Keratinocyte (primary cell): ENCODE measurements around the gene SLIRP. TPM values are rescaled to one million over a fixed set of nuclear protein-coding genes. Genes with fewer than 3 reads are reported as not detected.

Experiments
- DNase-seq: peaks from one replicate; pipeline ENCODE4 v3.0.0-alpha.2; 2011; ENCODE audit warnings: low read depth, missing footprints, low spot score
- FAIRE-seq: peaks from 2 replicates; lab custom pipeline; 2011; peaks lifted over from hg19 to GRCh38; lab: Jason Lieb, UNC
- H2AFZ ChIP-seq: 2 replicates; pipeline ENCODE4 v1.6.0; 2012; ENCODE audit warnings: low read length, control low read depth, inconsistent platforms; ENCODE audit not compliant: control insufficient read depth
- H3K27ac ChIP-seq: 2 replicates; pipeline ENCODE4 v1.5.1; 2011; ENCODE audit warnings: low read length; ENCODE audit not compliant: control insufficient read depth, insufficient read depth
- H3K27me3 ChIP-seq: 3 replicates; pipeline ENCODE4 v1.6.0; 2011; ENCODE audit warnings: low read length; ENCODE audit not compliant: control insufficient read depth, insufficient read depth; ENCODE audit errors: extremely low read depth
- H3K36me3 ChIP-seq, 2 experiments: 2 replicates in 1 of 2; 3 replicates in 1 of 2; pipeline ENCODE4 v1.5.1; 2011; ENCODE audit warnings: low read length in 2 of 2, mild to moderate bottlenecking in 1 of 2; ENCODE audit not compliant: control insufficient read depth in 2 of 2, insufficient read depth in 2 of 2; ENCODE audit errors: extremely low read depth in 1 of 2
- H3K4me1 ChIP-seq: 3 replicates; pipeline ENCODE4 v1.5.1; 2011; ENCODE audit warnings: low read length; ENCODE audit not compliant: control insufficient read depth, insufficient read depth; ENCODE audit errors: extremely low read depth
- H3K4me2 ChIP-seq: 3 replicates; pipeline ENCODE4 v1.6.0; 2011; ENCODE audit warnings: low read depth, low read length; ENCODE audit not compliant: control insufficient read depth, insufficient read depth; ENCODE audit errors: extremely low read depth
- H3K4me3 ChIP-seq, 3 experiments: fragments of 200-600 bp in 1 of 3; sonication (generic) in 1 of 3; 2 replicates in 2 of 3; 3 replicates in 1 of 3; pipeline ENCODE4 v1.5.1; 2011 to 2016; ENCODE audit warnings: low read length in 3 of 3, mild to moderate bottlenecking in 3 of 3, control low read depth in 2 of 3, inconsistent platforms in 1 of 3, low read depth in 1 of 3, mixed read lengths in 1 of 3, mixed run types in 1 of 3, moderate library complexity in 1 of 3; ENCODE audit not compliant: control insufficient read depth in 2 of 3, insufficient read depth in 2 of 3; ENCODE audit errors: extremely low read depth in 1 of 3
- H3K79me2 ChIP-seq: 2 replicates; pipeline ENCODE4 v1.6.0; 2012; ENCODE audit warnings: low read length; ENCODE audit not compliant: control insufficient read depth, insufficient read depth
- H3K9ac ChIP-seq: 3 replicates; pipeline ENCODE4 v1.6.0; 2011; ENCODE audit warnings: low read length; ENCODE audit not compliant: control insufficient read depth, insufficient read depth; ENCODE audit errors: extremely low read depth
- H3K9me1 ChIP-seq: 3 replicates; pipeline ENCODE4 v1.6.0; 2011; ENCODE audit warnings: low read length; ENCODE audit not compliant: control insufficient read depth, insufficient read depth; ENCODE audit errors: extremely low read depth
- H3K9me3 ChIP-seq: 2 replicates; pipeline ENCODE4 v1.5.1; 2012; ENCODE audit warnings: low read depth, low read length; ENCODE audit not compliant: control insufficient read depth
- H4K20me1 ChIP-seq: 3 replicates; pipeline ENCODE4 v1.6.0; 2011; ENCODE audit warnings: low read length; ENCODE audit not compliant: control insufficient read depth, insufficient read depth; ENCODE audit errors: extremely low read depth
- EZH2 ChIP-seq: IDR thresholded peaks from one replicate; pipeline ENCODE4 v1.6.1; 2012; ENCODE audit warnings: inconsistent platforms, mild to moderate bottlenecking, low read length, moderate library complexity
- dilution Hi-C: fragments of 300-500 bp; cut with MboI; formaldehyde crosslinking; loops from one replicate; pipeline ENCODE4 v1.7.0; 2020; ENCODE audit warnings: low sequenced_read_pairs; ENCODE audit not compliant: extremely low pct_ligation_motif_present
- polyA plus RNA-seq, 5 experiments: library from polyadenylated mRNA; depleted of rRNA in 3 of 5; stranded (reverse) in 3 of 5; stranded (forward) in 1 of 5; unstranded in 1 of 5; fragments of >200 nt; gene quantifications; 1 replicate in 1 of 5; 2 replicates in 3 of 5; 3 replicates in 1 of 5; pipeline versions ENCODE4 v1.2.1 to v1.2.3, GENCODE V29; 2011 to 2012; ENCODE audit warnings: missing spikeins in 2 of 5, low read depth in 1 of 5, low replicate concordance in 1 of 5
- TF ChIP-seq, protein P1 (sequence below), 3 experiments: IDR thresholded peaks in 1 of 3; conservative IDR thresholded peaks in 1 of 3; optimal IDR thresholded peaks in 1 of 3; 2 replicates in 2 of 3; 3 replicates in 1 of 3; pipeline versions ENCODE3 to v1.5.1; 2011; ENCODE audit warnings: low read length in 3 of 3, mild to moderate bottlenecking in 3 of 3, moderate library complexity in 2 of 3, control low read depth in 1 of 3, inconsistent platforms in 1 of 3; ENCODE audit not compliant: insufficient read depth in 2 of 3; ENCODE audit errors: extremely low read depth in 1 of 3

The SLIRP gene
- polyA plus RNA-seq, 1 donor (not counting 4 experiments of a cell fraction or from before 2014, with no cell fraction given), result 361 TPM

GRCh38 chr14:77709412-77709811 lies 1.5 kb downstream of the SLIRP start:
- Histone ChIP-seq H3K9me3 (no peaks in the 10 kb centered on the region), H2AFZ (no peak overlapping the region), H3K36me3 (peaks cover 7 to 13% of the 10 kb centered on the region in 2 experiments), H3K79me2 (peaks cover 91% of the 10 kb centered on the region), H3K4me1 (peaks cover 16% of the 10 kb centered on the region), H3K4me3 (peak overlapping the region; percentile 79 to 99 (median 85)), H4K20me1 (no peaks in the 10 kb centered on the region), H3K4me2 (peak overlapping the region; percentile 88), H3K27me3 (no peaks in the 10 kb centered on the region), H3K9me1 (no peaks in the 10 kb centered on the region), H3K27ac (peak overlapping the region; percentile 81), H3K9ac (peak overlapping the region; percentile 91)
- no peak for TF ChIP-seq EZH2
- TF ChIP-seq, protein P1, sequence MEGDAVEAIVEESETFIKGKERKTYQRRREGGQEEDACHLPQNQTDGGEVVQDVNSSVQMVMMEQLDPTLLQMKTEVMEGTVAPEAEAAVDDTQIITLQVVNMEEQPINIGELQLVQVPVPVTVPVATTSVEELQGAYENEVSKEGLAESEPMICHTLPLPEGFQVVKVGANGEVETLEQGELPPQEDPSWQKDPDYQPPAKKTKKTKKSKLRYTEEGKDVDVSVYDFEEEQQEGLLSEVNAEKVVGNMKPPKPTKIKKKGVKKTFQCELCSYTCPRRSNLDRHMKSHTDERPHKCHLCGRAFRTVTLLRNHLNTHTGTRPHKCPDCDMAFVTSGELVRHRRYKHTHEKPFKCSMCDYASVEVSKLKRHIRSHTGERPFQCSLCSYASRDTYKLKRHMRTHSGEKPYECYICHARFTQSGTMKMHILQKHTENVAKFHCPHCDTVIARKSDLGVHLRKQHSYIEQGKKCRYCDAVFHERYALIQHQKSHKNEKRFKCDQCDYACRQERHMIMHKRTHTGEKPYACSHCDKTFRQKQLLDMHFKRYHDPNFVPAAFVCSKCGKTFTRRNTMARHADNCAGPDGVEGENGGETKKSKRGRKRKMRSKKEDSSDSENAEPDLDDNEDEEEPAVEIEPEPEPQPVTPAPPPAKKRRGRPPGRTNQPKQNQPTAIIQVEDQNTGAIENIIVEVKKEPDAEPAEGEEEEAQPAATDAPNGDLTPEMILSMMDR (optimal IDR thresholded peaks at IDR 0.05 in 1 of 3, IDR thresholded peaks at IDR 0.05 in 1 of 3, conservative IDR thresholded peaks at IDR 0.05 in 1 of 3; ENCODE audit: extremely low read depth in 1 of 3, insufficient read depth in 2 of 3, low read length in 3 of 3), result no peak
- dilution Hi-C loops, result no loop called here
- no peak for FAIRE-seq
- no peak for DNase-seq

DNA sequence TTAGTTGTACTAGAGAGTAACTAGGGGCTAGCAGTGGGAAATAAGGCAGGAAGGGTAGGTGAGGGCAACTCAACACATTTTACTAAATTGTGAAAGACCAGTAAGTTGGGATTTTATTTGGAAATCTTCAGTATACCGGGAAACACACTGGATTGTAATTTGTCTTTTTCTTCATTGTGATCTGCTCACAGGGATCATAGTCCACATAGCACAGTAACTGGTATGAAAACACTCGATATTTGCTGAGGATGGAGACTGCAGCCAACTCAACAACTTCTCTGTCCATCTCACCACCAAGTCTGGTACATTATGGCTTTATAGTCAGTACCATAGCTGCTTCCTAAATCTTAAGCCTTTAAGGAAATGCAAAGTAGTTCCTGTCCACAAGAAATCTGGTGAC lies 2.5 kb downstream of the SLIRP start:
- Histone ChIP-seq H3K27ac (no peak overlapping the region), H3K79me2 (peaks cover 92% of the 10 kb centered on the region), H3K9me3 (no peaks in the 10 kb centered on the region), H2AFZ (no peak overlapping the region), H3K4me2 (peak overlapping the region; percentile 88), H3K9me1 (no peaks in the 10 kb centered on the region), H3K4me1 (peaks cover 16% of the 10 kb centered on the region), H3K36me3 (peaks cover 8 to 12% of the 10 kb centered on the region in 2 experiments), H3K27me3 (no peaks in the 10 kb centered on the region), H4K20me1 (no peaks in the 10 kb centered on the region), H3K4me3 (no peak overlapping the region), H3K9ac (no peak overlapping the region)
- FAIRE-seq, result no peak
- dilution Hi-C loops, result no loop called here
- no peak for DNase-seq
- no peak for TF ChIP-seq EZH2
- TF ChIP-seq, protein P1 (optimal IDR thresholded peaks at IDR 0.05 in 1 of 3, IDR thresholded peaks at IDR 0.05 in 1 of 3, conservative IDR thresholded peaks at IDR 0.05 in 1 of 3; ENCODE audit: extremely low read depth in 1 of 3, insufficient read depth in 2 of 3, low read length in 3 of 3), result no peak
